ENCODE measurements around the gene NEDD8. TPM values are rescaled to one million over a fixed set of nuclear protein-coding genes. Genes with fewer than 3 reads are reported as not detected.

The NEDD8 gene
- total RNA-seq, 2 experiments from 2014 or later = 42.0 to 43.5 TPM

GRCh38 chr14:24241829-24242443 lies 9.8 kb upstream of the NEDD8 start:
- TF ChIP-seq, protein P1, sequence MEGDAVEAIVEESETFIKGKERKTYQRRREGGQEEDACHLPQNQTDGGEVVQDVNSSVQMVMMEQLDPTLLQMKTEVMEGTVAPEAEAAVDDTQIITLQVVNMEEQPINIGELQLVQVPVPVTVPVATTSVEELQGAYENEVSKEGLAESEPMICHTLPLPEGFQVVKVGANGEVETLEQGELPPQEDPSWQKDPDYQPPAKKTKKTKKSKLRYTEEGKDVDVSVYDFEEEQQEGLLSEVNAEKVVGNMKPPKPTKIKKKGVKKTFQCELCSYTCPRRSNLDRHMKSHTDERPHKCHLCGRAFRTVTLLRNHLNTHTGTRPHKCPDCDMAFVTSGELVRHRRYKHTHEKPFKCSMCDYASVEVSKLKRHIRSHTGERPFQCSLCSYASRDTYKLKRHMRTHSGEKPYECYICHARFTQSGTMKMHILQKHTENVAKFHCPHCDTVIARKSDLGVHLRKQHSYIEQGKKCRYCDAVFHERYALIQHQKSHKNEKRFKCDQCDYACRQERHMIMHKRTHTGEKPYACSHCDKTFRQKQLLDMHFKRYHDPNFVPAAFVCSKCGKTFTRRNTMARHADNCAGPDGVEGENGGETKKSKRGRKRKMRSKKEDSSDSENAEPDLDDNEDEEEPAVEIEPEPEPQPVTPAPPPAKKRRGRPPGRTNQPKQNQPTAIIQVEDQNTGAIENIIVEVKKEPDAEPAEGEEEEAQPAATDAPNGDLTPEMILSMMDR (IDR thresholded peaks at IDR 0.05) = no peak
- H3K9me3 Mint-ChIP-seq = no peaks in the 10 kb centered on the region
- DNase-seq (peak; percentile 85 to 97 (median 92)), ATAC-seq (ENCODE audit: poor library complexity) (peak; percentile 80)
- no peaks in the 10 kb centered on the region for H3K27me3 Mint-ChIP-seq
- peak overlapping the region; percentile 99 for H3K4me3 Mint-ChIP-seq
- H3K9me3 ChIP-seq (ENCODE audit: control insufficient read depth in 1 of 2, insufficient read depth in 1 of 2, low read length in 2 of 2) = no peaks in the 10 kb centered on the region
- no peaks in the 10 kb centered on the region for H3K27me3 ChIP-seq (ENCODE audit: control insufficient read depth in 1 of 2, insufficient read depth in 2 of 2, low read length in 2 of 2)
- peak overlapping the region; percentile 97 to 100 for H3K27ac ChIP-seq (ENCODE audit: low read depth in 1 of 2, low read length in 2 of 2)
- ChIA-PET CTCF (interaction anchor here (1.0 to 7.3 kb wide), 23 partner anchors 9 to 200 kb away, joined by 3 to 90 read pairs (median 8); partner anchors contain the start of genes CHMP4A, CIDEB, DHRS1 and EMC9), POLR2A (interaction anchor here (0.7 to 3.6 kb wide), 51 partner anchors 9 to 1371 kb away, joined by 3 to 144 read pairs (median 8); partner anchors contain the start of genes ACIN1, C14orf119, CBLN3 and CHMP4A)
- H3K4me1 ChIP-seq (ENCODE audit: insufficient read depth, low read length) = peaks cover 63% of the 10 kb centered on the region
- intact Hi-C loops (cut with DNase I, micrococcal nuclease) = loop anchor here (1.0 to 2.0 kb wide), 6 partner anchors 10 to 188 kb away; partner anchors contain the start of genes GMPR2 (in 2 of the 2), MDP1 (in 2 of the 2), NEDD8 (in 2 of the 2) and RABGGTA (in 1 of the 2)
- peaks cover 69% of the 10 kb centered on the region for H3K4me1 Mint-ChIP-seq (ENCODE audit: low read depth)
- peaks cover 55% of the 10 kb centered on the region for H3K36me3 Mint-ChIP-seq (ENCODE audit: low read depth)
- peaks cover 43% of the 10 kb centered on the region for H3K36me3 ChIP-seq (ENCODE audit: insufficient read depth, low read length)
- H3K27ac Mint-ChIP-seq = peak overlapping the region; percentile 100
- peak overlapping the region; percentile 93 for H3K4me3 ChIP-seq (ENCODE audit: low read length)

GRCh38 chr14:24240110-24240918 lies 8.1 kb upstream of the NEDD8 start:
- H3K27ac ChIP-seq (ENCODE audit: low read depth in 1 of 2, low read length in 2 of 2) = no peak overlapping the region
- peaks cover 55% of the 10 kb centered on the region for H3K4me1 ChIP-seq (ENCODE audit: insufficient read depth, low read length)
- DNase-seq = peak in 1 of 14 experiments; percentile 2
- no peaks in the 10 kb centered on the region for H3K27me3 Mint-ChIP-seq
- peaks cover 71% of the 10 kb centered on the region for H3K36me3 Mint-ChIP-seq (ENCODE audit: low read depth)
- peak overlapping the region; percentile 100 for H3K27ac Mint-ChIP-seq
- TF ChIP-seq, protein P1 (IDR thresholded peaks at IDR 0.05) = no peak
- no peak overlapping the region for H3K4me3 ChIP-seq (ENCODE audit: low read length)
- H3K27me3 ChIP-seq (ENCODE audit: control insufficient read depth in 1 of 2, insufficient read depth in 2 of 2, low read length in 2 of 2) = no peaks in the 10 kb centered on the region
- peak overlapping the region; percentile 99 for H3K4me3 Mint-ChIP-seq
- peaks cover 59% of the 10 kb centered on the region for H3K36me3 ChIP-seq (ENCODE audit: insufficient read depth, low read length)
- no peaks in the 10 kb centered on the region for H3K9me3 Mint-ChIP-seq
- peaks cover 77% of the 10 kb centered on the region for H3K4me1 Mint-ChIP-seq (ENCODE audit: low read depth)
- POLR2A ChIA-PET = interaction anchor here (3.0 to 3.6 kb wide), 3 partner anchors 26 to 79 kb away, joined by 13 to 144 read pairs (median 26); partner anchors contain the start of genes CHMP4A, IRF9 and MDP1
- ATAC-seq (ENCODE audit: poor library complexity) = no peak
- CTCF ChIA-PET = interaction anchor here (1.8 to 3.4 kb wide), 2 partner anchors 24 to 57 kb away, joined by 6 to 38 read pairs; partner anchors contain the start of gene MDP1
- intact Hi-C loops (cut with DNase I, micrococcal nuclease) = no loop called here
- no peaks in the 10 kb centered on the region for H3K9me3 ChIP-seq (ENCODE audit: control insufficient read depth in 1 of 2, insufficient read depth in 1 of 2, low read length in 2 of 2)

DNA sequence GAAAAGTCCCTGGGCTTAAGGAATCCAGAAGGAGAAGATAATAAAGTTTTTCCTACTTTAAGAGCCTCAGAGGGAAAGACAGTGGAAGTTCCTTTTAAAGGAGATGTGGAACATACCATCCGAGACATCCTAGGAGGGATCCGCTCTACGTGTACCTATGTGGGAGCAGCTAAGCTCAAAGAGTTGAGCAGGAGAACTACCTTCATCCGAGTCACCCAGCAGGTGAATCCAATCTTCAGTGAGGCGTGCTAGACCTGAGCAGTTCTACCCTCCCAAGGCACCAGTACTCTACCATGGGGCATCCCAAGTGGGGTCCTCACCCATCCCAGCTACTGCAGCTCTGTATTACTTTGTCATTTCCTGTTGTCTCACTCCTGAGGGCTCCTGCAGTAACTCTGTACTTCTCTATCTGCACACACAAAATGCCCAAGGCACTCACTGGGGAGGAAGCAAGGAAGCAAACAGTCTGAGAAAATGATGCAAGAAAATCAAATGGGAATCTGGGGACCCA lies 6.4 kb upstream of the NEDD8 start:
- ChIA-PET CTCF (interaction anchor here (1.8 to 3.3 kb wide), 2 partner anchors 23 to 59 kb away, joined by 6 to 14 read pairs; partner anchors contain the start of gene MDP1), POLR2A (interaction anchor here (0.5 to 2.6 kb wide), 4 partner anchors 8 to 43 kb away, joined by 3 to 11 read pairs (median 7); partner anchors contain the start of genes MDP1 and TM9SF1)
- Mint-ChIP-seq H3K9me3 (no peaks in the 10 kb centered on the region), H3K27me3 (no peaks in the 10 kb centered on the region), H3K4me1 (ENCODE audit: low read depth) (peaks cover 82% of the 10 kb centered on the region), H3K36me3 (ENCODE audit: low read depth) (peaks cover 86% of the 10 kb centered on the region), H3K27ac (peak overlapping the region; percentile 100), H3K4me3 (peak overlapping the region; percentile 99)
- Histone ChIP-seq H3K4me3 (ENCODE audit: low read length) (no peak overlapping the region), H3K4me1 (ENCODE audit: insufficient read depth, low read length) (peaks cover 57% of the 10 kb centered on the region), H3K27ac (ENCODE audit: low read depth in 1 of 2, low read length in 2 of 2) (no peak overlapping the region), H3K9me3 (ENCODE audit: control insufficient read depth in 1 of 2, insufficient read depth in 1 of 2, low read length in 2 of 2) (no peaks in the 10 kb centered on the region), H3K27me3 (ENCODE audit: control insufficient read depth in 1 of 2, insufficient read depth in 2 of 2, low read length in 2 of 2) (no peaks in the 10 kb centered on the region), H3K36me3 (ENCODE audit: insufficient read depth, low read length) (peaks cover 74% of the 10 kb centered on the region)
- DNase-seq (no peak), ATAC-seq (ENCODE audit: poor library complexity) (no peak)
- TF ChIP-seq, protein P1 (IDR thresholded peaks at IDR 0.05) = no peak
- intact Hi-C loops (cut with DNase I, micrococcal nuclease) = no loop called here

Data from CD4-positive, alpha-beta T cell (primary cell).